ENCODE results near the gene MYO7B. TPM values are rescaled to one million over a fixed set of nuclear protein-coding genes. Genes with fewer than 3 reads are reported as not detected.

Gene MYO7B
- total RNA-seq, 2 donors from 2014 or later, result not detected

- H3K27me3 Mint-ChIP-seq, result peaks cover 45 to 52% of the 10 kb centered on the region in 2 donors
- ATAC-seq, result peak in 1 of 2 donors; percentile 28
Measured at GRCh38 chr2:127675331-127676261, 140.1 kb downstream of the MYO7B start, which contains the start of gene LIMS2. Gene LIMS2 (minus strand): TSS chr2:127675530. CDS start chr2:127675024, 506 bp downstream.

GRCh38 chr2:127676906-127677305 is 141.4 kb downstream of the MYO7B start:
- Mint-ChIP-seq H3K27ac (no peak overlapping the region), H3K4me3 (no peak overlapping the region), H3K27me3 (peaks cover 48% of the 10 kb centered on the region in 2 donors), H3K9me3 (no peaks in the 10 kb centered on the region), H3K36me3 (no peaks in the 10 kb centered on the region), H3K4me1 (ENCODE audit: low read depth in 2 of 2) (peaks cover 0 to 9% of the 10 kb centered on the region in 2 donors)
- no peak for ATAC-seq
- DNase-seq (ENCODE audit: low spot score), result no peak

More at GRCh38 chr2:127675331-127676261, 140.1 kb downstream of the MYO7B start, which contains the start of gene LIMS2:
- no peaks in the 10 kb centered on the region for H3K36me3 Mint-ChIP-seq
- H3K27ac Mint-ChIP-seq, result no peak within 1 kb of the TSS
- peaks cover 0 to 9% of the 10 kb centered on the region in 2 donors for H3K4me1 Mint-ChIP-seq (ENCODE audit: low read depth in 2 of 2)
- H3K9me3 Mint-ChIP-seq, result no peaks in the 10 kb centered on the region
- peak within 1 kb of the TSS; percentile 59 for H3K4me3 Mint-ChIP-seq
- no peak for DNase-seq (ENCODE audit: low spot score)

- DNase-seq (ENCODE audit: low spot score) (no peak), ATAC-seq (no peak)
- Mint-ChIP-seq H3K36me3 (no peaks in the 10 kb centered on the region), H3K9me3 (no peaks in the 10 kb centered on the region), H3K4me1 (ENCODE audit: low read depth in 2 of 2) (peaks cover 0 to 9% of the 10 kb centered on the region in 2 donors), H3K27me3 (peaks cover 45 to 46% of the 10 kb centered on the region in 2 donors), H3K27ac (no peak overlapping the region), H3K4me3 (no peak overlapping the region)
Measured at GRCh38 chr2:127678531-127678930, 143.0 kb downstream of the MYO7B start.

GRCh38 chr2:127678991-127679390 is 143.5 kb downstream of the MYO7B start:
- H3K4me3 Mint-ChIP-seq, result no peak overlapping the region
- no peaks in the 10 kb centered on the region for H3K9me3 Mint-ChIP-seq
- DNase-seq (ENCODE audit: low spot score) (no peak), ATAC-seq (peak in 1 of 2 donors; percentile 11)
- H3K27me3 Mint-ChIP-seq, result peaks cover 45% of the 10 kb centered on the region in 2 donors
- H3K4me1 Mint-ChIP-seq (ENCODE audit: low read depth in 2 of 2), result peaks cover 0 to 9% of the 10 kb centered on the region in 2 donors
- H3K27ac Mint-ChIP-seq, result no peak overlapping the region
- no peaks in the 10 kb centered on the region for H3K36me3 Mint-ChIP-seq

- no peak overlapping the region for H3K4me3 Mint-ChIP-seq
- no peaks in the 10 kb centered on the region for H3K9me3 Mint-ChIP-seq
- DNase-seq (ENCODE audit: low spot score) (no peak), ATAC-seq (no peak)
- H3K4me1 Mint-ChIP-seq (ENCODE audit: low read depth in 2 of 2), result peaks cover 0 to 5% of the 10 kb centered on the region in 2 donors
- no peaks in the 10 kb centered on the region for H3K36me3 Mint-ChIP-seq
- no peak overlapping the region for H3K27ac Mint-ChIP-seq
- H3K27me3 Mint-ChIP-seq, result peaks cover 38 to 41% of the 10 kb centered on the region in 2 donors
Measured at GRCh38 chr2:127679680-127680361, 144.3 kb downstream of the MYO7B start.

- Mint-ChIP-seq H3K27ac (no peak overlapping the region), H3K27me3 (peaks cover 37 to 45% of the 10 kb centered on the region in 2 donors)
- ATAC-seq, result no peak
Measured at GRCh38 chr2:127680706-127681287, 145.3 kb downstream of the MYO7B start.

GRCh38 chr2:127681288-127681804 is 145.9 kb downstream of the MYO7B start:
- Mint-ChIP-seq H3K36me3 (no peaks in the 10 kb centered on the region), H3K4me1 (ENCODE audit: low read depth in 2 of 2) (no peaks in the 10 kb centered on the region), H3K4me3 (no peak overlapping the region), H3K27ac (no peak overlapping the region), H3K27me3 (peaks cover 35 to 41% of the 10 kb centered on the region in 2 donors), H3K9me3 (no peaks in the 10 kb centered on the region)
- no peak for DNase-seq (ENCODE audit: low spot score)
- no peak for ATAC-seq

More at GRCh38 chr2:127680706-127681287, 145.3 kb downstream of the MYO7B start:
- no peak for DNase-seq (ENCODE audit: low spot score)
- no peaks in the 10 kb centered on the region for H3K36me3 Mint-ChIP-seq
- H3K4me1 Mint-ChIP-seq (ENCODE audit: low read depth in 2 of 2), result peaks cover 0 to 4% of the 10 kb centered on the region in 2 donors
- no peaks in the 10 kb centered on the region for H3K9me3 Mint-ChIP-seq
- H3K4me3 Mint-ChIP-seq, result no peak overlapping the region

- DNase-seq (ENCODE audit: low spot score) (no peak), ATAC-seq (no peak)
- H3K4me1 Mint-ChIP-seq (ENCODE audit: low read depth in 2 of 2), result no peaks in the 10 kb centered on the region
- peaks cover 27 to 35% of the 10 kb centered on the region in 2 donors for H3K27me3 Mint-ChIP-seq
- H3K9me3 Mint-ChIP-seq, result no peaks in the 10 kb centered on the region
- no peak overlapping the region for H3K27ac Mint-ChIP-seq
- no peaks in the 10 kb centered on the region for H3K36me3 Mint-ChIP-seq
- no peak overlapping the region for H3K4me3 Mint-ChIP-seq
Measured at GRCh38 chr2:127681976-127682857, 146.7 kb downstream of the MYO7B start.

- no peak for DNase-seq (ENCODE audit: low spot score)
- Mint-ChIP-seq H3K4me1 (ENCODE audit: low read depth in 2 of 2) (no peaks in the 10 kb centered on the region), H3K27me3 (peaks cover 19 to 28% of the 10 kb centered on the region in 2 donors), H3K4me3 (no peak overlapping the region), H3K27ac (no peak overlapping the region), H3K36me3 (no peaks in the 10 kb centered on the region), H3K9me3 (no peaks in the 10 kb centered on the region)
- no peak for ATAC-seq
Measured at GRCh38 chr2:127683056-127683455, 147.6 kb downstream of the MYO7B start.

- Mint-ChIP-seq H3K9me3 (no peaks in the 10 kb centered on the region), H3K4me3 (no peak overlapping the region), H3K4me1 (ENCODE audit: low read depth in 2 of 2) (no peaks in the 10 kb centered on the region), H3K27me3 (peaks cover 12 to 23% of the 10 kb centered on the region in 2 donors), H3K27ac (no peak overlapping the region), H3K36me3 (peaks cover 5% of the 10 kb centered on the region)
- DNase-seq (ENCODE audit: low spot score) (no peak), ATAC-seq (no peak)
Measured at GRCh38 chr2:127683757-127684156, 148.3 kb downstream of the MYO7B start.

- H3K4me1 Mint-ChIP-seq (ENCODE audit: low read depth in 2 of 2), result no peaks in the 10 kb centered on the region
- no peaks in the 10 kb centered on the region for H3K9me3 Mint-ChIP-seq
- no peak for ATAC-seq
- no peak overlapping the region for H3K4me3 Mint-ChIP-seq
- DNase-seq (ENCODE audit: low spot score), result no peak
- no peak overlapping the region for H3K27ac Mint-ChIP-seq
- peaks cover 7% of the 10 kb centered on the region for H3K36me3 Mint-ChIP-seq
- H3K27me3 Mint-ChIP-seq, result peaks cover 10 to 23% of the 10 kb centered on the region in 2 donors
Measured at GRCh38 chr2:127685410-127686080, 150.1 kb downstream of the MYO7B start.
